ENCODE measurements around the gene ITK.

ITK gene

GRCh38 chr5:157161996-157162395 lies 18.6 kb upstream of the ITK start:
- no peak overlapping the region for H3K4me3 ChIP-seq (replicated peaks; ENCODE audit: low read depth, low read length)
- DNase-seq (ENCODE audit: low read depth): no peak
- TF ChIP-seq, protein P1, sequence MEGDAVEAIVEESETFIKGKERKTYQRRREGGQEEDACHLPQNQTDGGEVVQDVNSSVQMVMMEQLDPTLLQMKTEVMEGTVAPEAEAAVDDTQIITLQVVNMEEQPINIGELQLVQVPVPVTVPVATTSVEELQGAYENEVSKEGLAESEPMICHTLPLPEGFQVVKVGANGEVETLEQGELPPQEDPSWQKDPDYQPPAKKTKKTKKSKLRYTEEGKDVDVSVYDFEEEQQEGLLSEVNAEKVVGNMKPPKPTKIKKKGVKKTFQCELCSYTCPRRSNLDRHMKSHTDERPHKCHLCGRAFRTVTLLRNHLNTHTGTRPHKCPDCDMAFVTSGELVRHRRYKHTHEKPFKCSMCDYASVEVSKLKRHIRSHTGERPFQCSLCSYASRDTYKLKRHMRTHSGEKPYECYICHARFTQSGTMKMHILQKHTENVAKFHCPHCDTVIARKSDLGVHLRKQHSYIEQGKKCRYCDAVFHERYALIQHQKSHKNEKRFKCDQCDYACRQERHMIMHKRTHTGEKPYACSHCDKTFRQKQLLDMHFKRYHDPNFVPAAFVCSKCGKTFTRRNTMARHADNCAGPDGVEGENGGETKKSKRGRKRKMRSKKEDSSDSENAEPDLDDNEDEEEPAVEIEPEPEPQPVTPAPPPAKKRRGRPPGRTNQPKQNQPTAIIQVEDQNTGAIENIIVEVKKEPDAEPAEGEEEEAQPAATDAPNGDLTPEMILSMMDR (IDR thresholded peaks at IDR 0.05; ENCODE audit: low read length, missing control alignments): no peak

GRCh38 chr5:157162919-157163510 lies 17.6 kb upstream of the ITK start:
- H3K4me3 ChIP-seq (replicated peaks; ENCODE audit: low read depth, low read length): no peak overlapping the region
- no peak for DNase-seq (ENCODE audit: low read depth)
- TF ChIP-seq, protein P1 (IDR thresholded peaks at IDR 0.05; ENCODE audit: low read length, missing control alignments): no peak

DNA sequence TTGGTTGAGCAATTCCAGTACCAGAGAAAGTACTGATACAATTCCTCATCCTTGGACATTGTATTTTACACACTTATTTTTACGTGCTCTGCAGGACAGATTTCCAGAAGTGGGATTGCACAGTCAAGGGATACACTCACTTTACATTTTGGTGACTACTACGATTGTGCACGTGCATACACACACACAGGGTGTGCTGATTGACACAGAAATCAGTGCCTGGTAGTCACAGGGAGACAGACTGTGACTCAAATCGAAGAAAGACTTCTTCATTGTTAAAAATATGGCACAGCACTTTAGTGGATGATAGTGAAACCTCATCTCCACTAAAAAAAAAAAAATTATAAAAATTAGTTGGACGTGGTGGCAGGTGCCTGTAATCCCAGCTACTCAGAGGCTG lies 16.1 kb upstream of the ITK start:
- TF ChIP-seq, protein P1 (IDR thresholded peaks at IDR 0.05; ENCODE audit: low read length, missing control alignments): no peak
- no peak overlapping the region for H3K4me3 ChIP-seq (replicated peaks; ENCODE audit: low read depth, low read length)
- no peak for DNase-seq (ENCODE audit: low read depth)

GRCh38 chr5:157165261-157165660 lies 15.4 kb upstream of the ITK start:
- TF ChIP-seq, protein P1 (IDR thresholded peaks at IDR 0.05; ENCODE audit: low read length, missing control alignments): no peak
- no peak for DNase-seq (ENCODE audit: low read depth)
- H3K4me3 ChIP-seq (replicated peaks; ENCODE audit: low read depth, low read length): no peak overlapping the region

GRCh38 chr5:157165668-157166067 lies 15.0 kb upstream of the ITK start:
- DNase-seq (ENCODE audit: low read depth): no peak
- TF ChIP-seq, protein P1 (IDR thresholded peaks at IDR 0.05; ENCODE audit: low read length, missing control alignments): no peak
- no peak overlapping the region for H3K4me3 ChIP-seq (replicated peaks; ENCODE audit: low read depth, low read length)

DNA sequence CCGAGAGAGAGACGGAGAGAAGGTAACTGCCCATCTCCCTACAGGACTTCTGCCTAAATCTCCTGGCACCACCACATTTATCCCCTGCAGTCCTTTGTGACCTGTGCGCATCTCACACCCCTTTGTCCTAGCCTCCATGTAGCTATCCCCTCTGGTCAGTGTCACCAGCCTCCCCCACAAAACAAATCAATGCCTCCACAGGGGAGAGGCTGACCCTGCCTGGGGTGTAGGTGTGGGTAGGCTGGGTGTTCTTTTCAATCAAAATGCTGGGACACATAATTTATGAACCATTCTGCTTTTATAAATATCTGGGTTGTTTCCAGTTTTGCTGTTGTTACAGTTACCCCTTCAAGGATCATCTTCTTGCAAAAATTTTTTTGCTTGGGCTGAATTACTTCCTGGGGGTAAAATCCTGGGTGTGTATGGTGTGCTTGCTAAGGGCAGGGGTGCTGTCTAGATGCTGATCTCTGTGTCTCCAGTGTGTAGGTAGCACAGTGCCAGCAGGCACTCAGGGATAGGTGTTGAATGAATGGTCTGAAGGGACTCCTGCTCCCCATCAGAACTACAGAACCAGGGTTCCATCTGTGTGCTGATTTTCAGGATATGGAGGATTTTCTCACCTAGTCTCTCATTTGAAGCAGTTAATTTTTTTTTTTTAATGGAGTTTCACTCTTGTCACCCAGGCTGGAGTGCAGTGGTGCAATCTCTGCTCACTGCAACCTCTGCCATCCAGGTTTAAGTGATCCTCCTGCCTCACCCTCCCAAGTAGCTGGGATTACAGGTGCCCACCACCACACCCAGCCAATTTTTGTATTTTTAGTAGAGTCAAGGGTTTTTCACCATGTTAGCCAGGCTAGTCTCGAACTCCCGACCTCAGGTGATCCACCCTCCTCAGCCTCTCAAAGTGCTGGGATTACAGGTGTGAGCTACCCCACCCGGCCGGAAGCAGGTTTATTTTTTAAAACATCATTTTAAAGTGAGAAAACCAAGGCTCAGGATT lies 14.1 kb upstream of the ITK start, which contains the start of gene GARIN3:
GARIN3 (minus strand) TSS at position 51 of the 1,000 bp plus-strand sequence. CDS start 96 bp downstream, outside the sequence.
- TF ChIP-seq, protein P1 (IDR thresholded peaks at IDR 0.05; ENCODE audit: low read length, missing control alignments): no peak
- no peak within 1 kb of the TSS for H3K4me3 ChIP-seq (replicated peaks; ENCODE audit: low read depth, low read length)
- DNase-seq (ENCODE audit: low read depth): no peak

Measured in fibroblast of pulmonary artery (primary cell).